Lower leg skin (tissue), 3 donors: ENCODE results near the gene RPH3AL.
"Not testable (repeated sequence)": the region's sequence is repeated elsewhere in the genome, so short reads cannot be mapped to it uniquely, and the experiment has no call there.

ENCODE experiments used
- CTCF ChIP-seq, 3 donors: fragments of 450-650 bp; IDR thresholded peaks; one replicate each; pipeline ENCODE4 v1.5.1; 2016; ENCODE audit warnings: antibody characterized with exemption in 3 of 3, mild to moderate bottlenecking in 3 of 3, moderate library complexity in 2 of 3
- POLR2A ChIP-seq, 2 donors: fragments of 450-650 bp; IDR thresholded peaks; one replicate each; pipeline ENCODE4 v1.6.1; 2016 to 2017; ENCODE audit warnings: antibody characterized with exemption in 2 of 2, mild to moderate bottlenecking in 1 of 2, moderate library complexity in 1 of 2

GRCh38 chr17:367656-368055 is 15.0 kb upstream of the RPH3AL start:
- not testable (repeated sequence) for TF ChIP-seq CTCF, POLR2A (IDR thresholded peaks at IDR 0.05)
